C4-2B (cell line): Measurements from ENCODE around the gene ANGEL1.
A peak's percentile ranks its signal among the peaks of the same experiment; 100 is the strongest.

Source experiments
- H3K27ac ChIP-seq: fragments of 450-650 bp; 2 replicates; pipeline ENCODE4 v1.5.1; 2017
- ZFX ChIP-seq: fragments of 450-650 bp; IDR thresholded peaks from 2 replicates; pipeline ENCODE4 v1.6.1; 2017
- TF ChIP-seq, protein P1 (sequence below): fragments of 450-650 bp; conservative IDR thresholded peaks from 2 replicates; pipeline ENCODE4 v1.5.1; 2017; ENCODE audit warnings: mild to moderate bottlenecking

ANGEL1 gene

DNA sequence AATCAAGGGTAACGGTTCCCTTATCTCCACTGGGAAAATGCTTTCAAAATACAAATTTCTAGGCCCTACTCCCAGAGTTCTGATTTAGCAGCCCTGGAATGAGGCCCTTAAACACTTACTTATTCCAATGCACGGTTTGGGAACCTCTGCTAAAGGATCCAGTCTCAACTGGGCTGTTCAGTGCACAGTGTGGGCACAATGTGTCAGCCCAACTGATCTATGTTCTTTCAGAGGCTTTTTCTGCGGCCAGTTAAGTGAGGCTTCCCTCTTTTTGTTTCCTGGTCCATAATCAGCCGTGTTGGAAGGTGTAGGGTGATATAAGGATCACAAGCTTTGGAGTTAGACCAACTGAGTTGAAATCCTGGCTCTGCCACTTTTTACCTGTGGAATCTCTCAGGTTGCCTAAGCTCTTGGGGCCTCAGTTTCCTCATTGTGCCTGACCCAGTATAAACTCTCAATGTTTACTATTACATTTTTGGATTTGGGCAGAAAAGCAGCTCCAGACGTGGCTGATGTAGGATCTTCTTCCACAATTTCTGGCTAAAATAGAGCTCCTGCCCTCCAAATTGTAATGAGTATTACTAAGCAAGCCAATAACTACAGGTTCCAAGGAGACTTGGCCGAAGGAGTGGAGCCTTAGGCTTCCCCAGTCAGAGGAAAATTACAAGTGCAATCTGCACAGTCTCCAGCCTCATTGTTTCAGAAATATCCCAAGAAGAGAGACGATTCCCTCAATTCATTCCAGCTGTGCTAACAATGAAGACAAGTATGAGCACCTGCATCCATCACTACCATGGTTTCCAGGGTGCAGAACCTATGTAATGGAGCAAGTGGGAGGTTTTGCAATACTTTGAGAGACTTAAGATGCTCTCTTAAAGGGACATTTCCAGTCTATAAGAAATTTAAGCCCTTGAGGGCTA is 2.3 kb upstream of the ANGEL1 start:
- no peak for TF ChIP-seq ZFX
- TF ChIP-seq, protein P1, sequence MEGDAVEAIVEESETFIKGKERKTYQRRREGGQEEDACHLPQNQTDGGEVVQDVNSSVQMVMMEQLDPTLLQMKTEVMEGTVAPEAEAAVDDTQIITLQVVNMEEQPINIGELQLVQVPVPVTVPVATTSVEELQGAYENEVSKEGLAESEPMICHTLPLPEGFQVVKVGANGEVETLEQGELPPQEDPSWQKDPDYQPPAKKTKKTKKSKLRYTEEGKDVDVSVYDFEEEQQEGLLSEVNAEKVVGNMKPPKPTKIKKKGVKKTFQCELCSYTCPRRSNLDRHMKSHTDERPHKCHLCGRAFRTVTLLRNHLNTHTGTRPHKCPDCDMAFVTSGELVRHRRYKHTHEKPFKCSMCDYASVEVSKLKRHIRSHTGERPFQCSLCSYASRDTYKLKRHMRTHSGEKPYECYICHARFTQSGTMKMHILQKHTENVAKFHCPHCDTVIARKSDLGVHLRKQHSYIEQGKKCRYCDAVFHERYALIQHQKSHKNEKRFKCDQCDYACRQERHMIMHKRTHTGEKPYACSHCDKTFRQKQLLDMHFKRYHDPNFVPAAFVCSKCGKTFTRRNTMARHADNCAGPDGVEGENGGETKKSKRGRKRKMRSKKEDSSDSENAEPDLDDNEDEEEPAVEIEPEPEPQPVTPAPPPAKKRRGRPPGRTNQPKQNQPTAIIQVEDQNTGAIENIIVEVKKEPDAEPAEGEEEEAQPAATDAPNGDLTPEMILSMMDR: no peak
- no peak overlapping the region for H3K27ac ChIP-seq

DNA sequence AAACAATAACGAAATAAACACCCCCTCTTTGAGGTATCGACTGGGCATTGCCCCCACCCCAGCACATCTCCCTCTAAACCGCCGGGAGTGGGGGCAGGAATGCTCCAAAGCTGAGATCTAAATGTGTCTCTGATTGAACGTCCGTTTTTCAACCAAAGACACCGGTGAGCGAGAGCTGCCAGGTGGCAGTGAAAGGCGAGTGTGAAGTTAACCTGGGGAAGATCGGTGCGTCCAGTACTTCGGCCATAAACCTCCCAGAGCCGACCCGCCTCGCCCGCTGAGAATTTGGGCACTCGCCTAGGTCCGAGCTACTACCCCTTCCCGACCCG is 625 bp downstream of the ANGEL1 start:
- H3K27ac ChIP-seq: peak overlapping the region; percentile 92
- TF ChIP-seq, protein P1: no peak
- no peak for TF ChIP-seq ZFX

- peak overlapping the region; percentile 92 for H3K27ac ChIP-seq
These were observed 1.1 kb downstream of the ANGEL1 start for GRCh38 chr14:76811561-76811960.

GRCh38 chr14:76810953-76811400 is 1.7 kb downstream of the ANGEL1 start:
- H3K27ac ChIP-seq: no peak overlapping the region; the same call in 1 of the 2 replicates
- TF ChIP-seq, protein P1: peak; percentile 79
- TF ChIP-seq ZFX: no peak

More at GRCh38 chr14:76811561-76811960, 1.1 kb downstream of the ANGEL1 start:
- TF ChIP-seq, protein P1: no peak
- TF ChIP-seq ZFX: no peak

- no peak overlapping the region; the same call in 1 of the 2 replicates for H3K27ac ChIP-seq
- TF ChIP-seq, protein P1: no peak
- TF ChIP-seq ZFX: no peak
These were observed 2.2 kb downstream of the ANGEL1 start for GRCh38 chr14:76810525-76810924.

GRCh38 chr14:76808990-76809389 is 3.7 kb downstream of the ANGEL1 start:
- no peak for TF ChIP-seq ZFX
- TF ChIP-seq, protein P1: no peak
- no peak overlapping the region for H3K27ac ChIP-seq

GRCh38 chr14:76808011-76808410 is 4.7 kb downstream of the ANGEL1 start:
- no peak for TF ChIP-seq ZFX
- TF ChIP-seq, protein P1: no peak
- no peak overlapping the region for H3K27ac ChIP-seq
